ENCODE results near the gene EGLN2.

- TF ChIP-seq MAX (IDR thresholded peaks at IDR 0.05) (no peak), REST (IDR thresholded peaks at IDR 0.05; ENCODE audit: low read depth) (no peak), EP300 (IDR thresholded peaks at IDR 0.05; ENCODE audit: borderline replicate concordance) (no peak), USF1 (IDR thresholded peaks at IDR 0.05) (no peak), TEAD4 (IDR thresholded peaks at IDR 0.05) (no peak), TAF1 (IDR thresholded peaks at IDR 0.05; ENCODE audit: low read depth) (no peak), CEBPB (IDR thresholded peaks at IDR 0.05) (no peak), YY1 (IDR thresholded peaks at IDR 0.05; ENCODE audit: low read depth) (no peak), EGR1 (IDR thresholded peaks at IDR 0.05) (no peak), TCF12 (IDR thresholded peaks at IDR 0.05; ENCODE audit: low read depth) (no peak), FOXM1 (IDR thresholded peaks at IDR 0.05; ENCODE audit: borderline replicate concordance, low read depth) (no peak), RAD21 (IDR thresholded peaks at IDR 0.05; ENCODE audit: low read depth) (no peak)
Measured at GRCh38 chr19:40802300-40803169, 3.5 kb downstream of the EGLN2 start.

All from Ishikawa (cell line).